Activated CD4-positive, alpha-beta T cell treated with anti-CD3 and anti-CD28 coated beads, Interleukin-10, Interleukin-2, amounts not matched to agents 100 ng/mL and 50 ng/mL, durations not matched to agents 16 hours and 8 hours (primary cell): Measurements from ENCODE around the gene EPHA4.

Experiments
- DNase-seq: peaks from one replicate; pipeline ENCODE4 v3.0.0-alpha.2; 2020

Gene EPHA4

DNA sequence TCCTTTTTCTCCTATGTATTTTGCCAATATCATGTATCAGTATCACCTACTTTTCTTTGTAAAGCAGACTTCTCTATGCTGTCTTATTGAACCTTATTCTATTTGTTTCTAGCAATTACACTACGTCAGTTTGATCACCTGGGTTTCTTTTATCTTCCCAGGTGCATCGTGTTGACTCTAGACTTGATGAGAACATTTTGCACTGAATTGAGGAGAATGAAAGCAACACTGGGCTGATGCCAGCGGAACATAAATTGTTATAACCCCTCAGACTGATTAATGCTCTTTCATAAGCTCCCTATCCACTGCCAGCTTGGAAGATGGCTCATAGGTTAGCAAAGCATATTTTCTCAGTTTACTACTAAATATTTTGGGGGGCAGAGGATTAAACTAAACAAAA is 140.6 kb downstream of the EPHA4 start:
- DNase-seq = no peak

DNA sequence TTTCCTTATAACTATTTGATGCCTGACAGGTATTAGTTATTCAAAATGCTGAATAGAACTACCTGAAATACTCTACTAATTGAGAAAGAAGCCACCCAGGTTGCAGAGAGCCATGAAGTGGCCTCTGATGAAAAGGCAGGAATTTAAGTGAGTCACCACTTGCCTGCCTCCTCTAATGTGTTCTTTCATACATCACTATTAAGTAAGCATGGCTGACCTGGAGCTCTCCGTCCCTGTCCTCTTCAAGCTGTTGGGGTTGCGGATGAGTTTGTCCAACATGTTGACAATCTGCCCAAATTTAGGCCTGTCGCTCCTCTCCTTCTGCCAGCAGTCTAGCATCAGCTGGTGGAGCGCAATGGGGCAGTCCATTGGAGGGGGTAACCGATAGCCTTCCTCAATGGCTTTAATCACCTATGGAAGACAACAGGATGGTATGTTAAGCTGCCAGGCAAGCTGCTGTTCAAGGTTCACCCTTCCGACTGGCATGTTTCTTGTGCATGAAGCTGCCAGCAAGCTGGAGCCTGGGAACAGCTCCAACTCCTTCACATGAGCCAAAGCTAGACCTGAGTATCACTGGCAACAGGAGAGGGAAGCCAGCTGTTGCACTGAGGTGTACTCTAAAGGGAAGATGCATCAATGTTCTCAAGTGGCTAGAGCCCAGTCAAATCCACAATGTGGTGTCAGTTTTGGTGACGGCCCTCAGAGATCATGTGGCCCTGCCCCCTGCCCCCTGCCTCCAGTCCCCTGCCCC is 142.2 kb downstream of the EPHA4 start:
- no peak for DNase-seq

DNA sequence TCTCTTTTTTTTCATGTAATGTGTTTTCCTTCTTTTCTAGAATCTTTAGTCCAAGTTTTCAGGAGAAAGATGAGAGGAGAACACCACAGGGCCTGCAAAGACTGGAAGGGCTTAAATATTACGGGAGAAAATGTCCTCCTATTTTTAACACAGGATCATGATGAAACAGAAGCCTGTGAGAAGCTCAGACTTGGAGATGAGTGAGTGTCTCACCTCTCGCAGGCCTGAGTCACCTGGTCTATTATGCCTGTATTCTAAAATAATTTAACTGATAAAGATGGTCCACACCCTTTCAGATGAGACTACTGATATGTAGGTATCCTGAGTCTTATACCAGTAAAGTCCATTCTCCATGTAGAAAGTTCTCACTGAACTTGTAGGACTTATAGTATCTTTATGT is 143.2 kb downstream of the EPHA4 start:
- DNase-seq = no peak

DNA sequence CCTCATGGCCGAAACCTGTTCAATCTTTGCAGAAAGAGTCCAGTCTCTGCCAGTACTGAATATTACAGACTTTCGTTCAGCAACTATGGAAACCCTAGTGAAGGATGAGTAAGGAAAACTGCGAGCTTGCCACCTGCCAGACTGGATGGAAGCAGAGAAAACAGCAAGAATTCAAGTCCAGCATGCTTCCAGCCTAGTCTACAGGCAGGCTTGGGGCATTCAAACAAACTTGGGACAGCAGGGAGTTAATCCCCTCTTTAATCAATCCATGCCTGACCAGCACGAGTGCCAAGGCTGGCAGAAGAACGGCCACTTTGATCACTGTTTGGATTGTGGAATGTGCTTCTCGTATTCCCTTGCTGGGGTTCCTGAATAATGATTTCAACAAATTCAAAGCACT is 145.2 kb downstream of the EPHA4 start:
- no peak for DNase-seq

DNA sequence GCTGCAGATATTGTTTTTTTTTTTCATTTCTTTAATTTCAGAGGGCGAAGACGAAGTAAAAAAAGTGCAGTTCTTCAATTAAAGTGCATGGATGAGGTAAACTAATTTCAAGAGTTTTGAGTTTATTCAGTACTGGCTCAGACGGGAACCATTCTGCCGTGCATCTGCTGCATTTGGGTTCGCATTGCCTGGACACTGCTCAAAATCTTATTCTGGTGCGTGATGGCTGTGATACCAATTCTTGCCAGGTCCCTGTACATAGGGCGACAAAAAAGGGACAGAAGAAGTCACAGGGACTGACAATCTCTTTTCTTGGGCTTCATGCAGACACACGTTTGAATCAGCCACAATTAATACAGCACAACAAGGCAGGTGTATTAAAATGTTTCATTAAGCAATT is 146.2 kb downstream of the EPHA4 start:
- no peak for DNase-seq

DNA sequence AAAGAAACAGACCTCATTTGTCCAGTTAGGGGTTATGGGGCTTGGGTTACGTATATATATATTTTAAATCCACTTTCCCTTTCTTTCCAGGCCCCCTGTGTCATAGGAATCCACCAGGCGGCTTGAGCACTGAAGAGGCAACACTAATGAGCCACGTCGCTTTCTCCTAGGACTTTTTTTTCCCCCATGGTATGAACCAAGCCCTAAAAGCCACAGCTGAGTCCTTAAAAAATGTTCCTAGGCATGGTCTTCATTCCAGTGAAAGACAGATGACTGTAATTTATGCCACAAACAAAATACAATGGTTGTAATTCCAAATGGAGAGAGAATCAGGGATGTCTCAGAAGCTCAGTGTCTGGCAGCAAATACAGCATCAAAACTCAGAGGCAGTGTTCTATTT is 146.8 kb downstream of the EPHA4 start:
- no peak for DNase-seq

DNA sequence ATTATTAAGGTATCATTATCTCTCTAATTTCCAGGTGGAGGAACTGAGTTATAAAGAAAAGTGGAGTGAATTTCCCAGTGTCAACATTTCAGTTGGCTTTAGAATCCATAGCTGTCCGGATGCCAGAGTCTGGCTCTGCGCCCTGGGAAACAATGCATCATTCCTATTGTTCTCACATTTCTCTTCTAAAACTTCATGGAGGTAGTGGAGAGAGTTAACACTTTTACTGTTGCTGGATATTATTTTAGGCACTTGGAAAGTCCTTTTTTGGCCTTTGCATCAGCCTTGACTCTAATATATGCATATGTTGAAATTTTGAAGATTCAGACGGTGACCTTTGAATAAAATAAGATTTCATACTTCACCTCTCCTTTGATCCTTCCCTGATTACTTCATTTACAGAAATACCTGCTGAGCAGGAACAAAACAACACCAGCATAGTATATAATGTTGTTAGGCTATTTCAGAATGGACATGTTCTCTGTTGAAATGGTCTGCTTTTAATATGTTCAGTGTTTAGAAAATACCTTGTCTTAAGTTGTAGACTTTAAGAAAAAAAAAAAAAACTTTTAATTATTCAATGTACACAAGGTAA is 148.8 kb downstream of the EPHA4 start:
- DNase-seq = no peak

DNA sequence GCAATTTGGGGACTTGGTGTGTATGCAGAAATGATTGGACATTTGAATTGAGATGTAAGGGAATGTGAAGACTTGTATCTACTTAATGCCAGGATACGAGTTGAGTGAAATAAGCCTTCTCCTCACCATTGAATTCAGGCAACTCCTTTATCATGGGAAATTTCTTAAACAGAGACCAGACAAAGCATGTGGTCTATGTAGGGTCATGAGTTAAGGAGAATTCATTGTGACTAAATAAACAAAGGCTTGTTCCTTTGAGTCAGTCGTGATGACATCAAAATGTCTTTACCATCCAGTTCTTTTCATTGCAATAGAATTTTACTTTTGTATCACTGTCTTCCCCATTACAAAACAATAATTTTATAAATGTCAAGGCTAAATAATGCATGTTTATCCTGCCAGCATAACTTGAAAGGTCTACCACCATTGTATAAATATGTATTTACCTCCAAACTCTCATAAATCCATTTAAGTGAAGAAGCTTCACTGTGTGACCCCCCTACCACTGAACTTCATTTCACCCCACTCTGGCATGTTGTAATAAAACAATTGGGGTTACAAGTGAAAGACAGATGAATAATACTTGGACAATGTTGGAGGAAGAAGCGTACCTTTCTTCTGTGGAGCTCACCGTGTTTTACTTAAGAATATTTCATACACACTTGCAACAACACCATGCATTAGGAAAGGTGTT is 149.4 kb downstream of the EPHA4 start:
- DNase-seq = no peak

DNA sequence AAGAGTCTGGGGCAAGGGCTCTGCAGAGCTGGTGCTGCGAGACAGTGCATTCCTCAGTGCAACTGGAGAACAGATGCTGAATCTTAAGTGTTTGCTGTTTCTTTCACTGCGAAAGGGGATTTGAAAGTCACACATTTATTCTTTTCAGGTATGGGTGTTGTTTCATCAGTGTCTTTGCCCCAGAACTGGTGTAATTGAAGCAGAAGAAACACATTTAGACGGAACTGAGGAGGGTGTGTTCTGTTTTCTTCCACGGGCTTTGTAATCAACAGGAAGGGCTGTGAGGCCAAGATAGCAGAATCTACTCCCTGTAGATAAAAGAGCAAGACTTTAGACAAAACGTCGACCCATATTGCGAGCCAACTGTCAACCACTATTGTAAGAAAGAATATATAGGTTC is 151.9 kb downstream of the EPHA4 start:
- DNase-seq = no peak

DNA sequence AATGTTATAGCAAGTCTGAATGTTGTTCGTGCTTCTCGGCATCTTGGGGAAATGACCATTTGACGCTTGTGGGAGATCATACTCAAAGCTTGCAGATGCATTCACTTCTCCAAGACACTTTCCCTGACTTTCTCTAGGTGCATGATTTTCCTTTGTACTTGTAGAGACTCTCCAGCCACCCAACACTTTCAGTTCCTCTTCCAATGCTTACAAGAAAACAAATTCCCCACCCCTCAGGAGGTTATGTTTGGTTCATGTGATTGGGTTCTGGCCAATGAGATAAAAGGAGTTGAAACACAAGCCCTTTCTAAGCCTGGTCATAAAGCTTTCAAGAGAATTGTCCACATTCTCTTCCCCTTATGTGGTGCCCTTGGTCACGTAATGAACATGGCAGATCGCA is 156.3 kb downstream of the EPHA4 start:
- DNase-seq = no peak

DNA sequence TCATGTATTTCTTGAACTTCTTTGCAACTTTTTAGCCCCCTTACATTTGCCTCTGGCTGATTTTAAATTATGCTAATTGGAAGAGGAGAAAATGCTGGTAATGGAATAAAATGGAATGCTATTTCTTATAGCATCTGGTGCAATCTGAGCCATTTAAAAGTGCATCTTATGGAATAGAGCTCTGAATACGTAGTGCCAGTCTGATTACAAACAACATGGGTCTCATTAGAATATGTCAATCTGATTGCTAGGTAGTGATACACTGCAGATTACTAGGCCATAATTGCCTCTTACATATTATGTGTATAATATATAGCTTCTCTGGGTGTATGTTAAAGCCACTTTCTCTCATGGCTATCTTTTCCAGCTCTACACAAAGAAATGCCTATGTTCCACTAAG is 159.1 kb downstream of the EPHA4 start:
- no peak for DNase-seq

DNA sequence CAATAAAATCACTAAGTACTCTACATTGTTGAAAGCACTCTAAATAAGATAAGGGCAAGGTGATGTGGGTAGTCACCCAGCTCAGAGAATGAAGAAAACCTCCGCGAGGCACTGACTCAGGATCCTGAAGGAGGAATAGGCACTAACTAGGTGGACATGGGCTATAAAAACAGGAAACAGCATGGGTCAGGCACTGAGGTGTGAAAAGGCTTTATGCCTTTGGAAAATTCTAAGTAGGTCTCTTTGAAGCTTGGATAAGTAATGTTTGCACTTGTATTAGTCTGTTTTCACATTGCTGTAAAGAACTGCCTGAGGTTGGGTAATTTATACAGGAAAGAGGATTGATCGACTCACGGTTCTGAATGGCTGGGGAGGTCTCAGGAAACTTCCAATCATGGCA is 161.6 kb downstream of the EPHA4 start:
- DNase-seq = no peak

DNA sequence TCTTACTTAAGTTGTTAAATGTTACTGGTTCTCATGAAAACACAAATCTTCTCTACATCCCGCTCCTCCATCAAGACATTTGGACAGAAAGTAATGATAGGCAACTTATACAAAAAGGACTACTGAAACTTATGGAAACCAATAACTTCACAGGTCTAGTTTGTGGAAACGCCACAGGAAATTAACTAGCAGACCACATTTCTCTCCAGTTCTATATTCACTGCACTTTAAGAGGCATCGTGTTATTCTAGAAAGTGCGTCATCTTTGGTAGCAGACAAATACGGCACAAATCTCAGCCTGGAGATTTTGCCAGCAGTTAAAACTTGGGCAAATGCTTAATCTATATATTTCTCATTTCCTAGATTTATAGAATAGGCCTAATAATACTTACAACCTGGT is 164.3 kb downstream of the EPHA4 start:
- DNase-seq = no peak

DNA sequence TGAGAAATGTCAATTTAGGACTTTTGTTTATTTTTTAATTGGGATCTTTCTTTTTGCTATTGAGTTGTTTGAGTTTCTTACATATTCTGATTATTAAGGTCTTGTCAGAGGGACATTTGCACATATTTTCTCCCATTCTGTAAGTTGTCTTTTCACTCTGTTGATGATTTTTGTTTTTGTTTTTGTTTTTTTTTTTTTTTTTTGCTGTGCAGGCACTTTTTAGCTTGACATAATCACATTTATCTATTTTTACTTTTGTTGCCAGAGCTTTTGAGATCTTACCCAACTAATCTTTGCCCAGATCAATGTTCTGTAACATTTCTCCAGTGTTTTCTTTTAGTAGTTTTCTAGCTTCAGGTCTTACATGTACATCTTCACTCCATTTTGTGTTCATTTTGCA is 166.6 kb downstream of the EPHA4 start:
- no peak for DNase-seq

DNA sequence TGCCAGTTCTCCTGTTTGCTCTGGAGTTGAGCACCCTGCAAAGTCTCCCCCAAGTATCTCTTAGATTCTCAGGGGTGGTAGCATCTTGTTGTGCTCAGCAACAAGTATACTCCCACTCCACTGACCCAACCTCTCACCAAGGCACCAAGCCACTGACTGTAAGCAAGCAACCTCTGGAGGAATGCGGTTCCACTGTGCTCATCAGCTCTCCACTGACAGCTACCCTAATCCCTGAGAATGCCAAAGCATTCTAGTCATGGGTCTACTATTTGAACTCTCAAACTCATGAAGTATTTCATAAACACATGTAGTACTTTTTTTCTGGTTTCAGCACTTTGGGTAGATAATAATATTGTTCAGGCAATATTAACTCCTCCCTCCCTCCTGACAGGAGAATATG is 170.0 kb downstream of the EPHA4 start:
- no peak for DNase-seq

DNA sequence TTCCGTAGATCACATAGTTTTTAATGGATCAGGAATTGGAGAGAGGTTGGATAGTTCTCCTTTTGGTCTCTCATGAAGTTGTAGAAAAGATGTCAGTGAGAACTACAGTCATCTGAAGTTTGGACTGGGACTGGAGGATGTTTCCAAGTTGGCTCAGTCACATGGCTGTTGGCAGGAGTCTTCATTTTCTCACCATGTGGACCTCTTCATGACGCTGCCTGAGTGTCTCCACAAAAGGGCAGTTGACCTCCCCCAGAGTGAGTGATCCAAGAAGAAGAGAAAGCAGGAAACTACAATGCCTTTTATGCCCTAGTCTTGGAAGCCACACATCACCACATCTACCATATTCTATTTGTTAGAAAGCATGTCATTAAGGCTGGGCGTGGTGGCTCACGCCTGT is 171.7 kb downstream of the EPHA4 start:
- no peak for DNase-seq

DNA sequence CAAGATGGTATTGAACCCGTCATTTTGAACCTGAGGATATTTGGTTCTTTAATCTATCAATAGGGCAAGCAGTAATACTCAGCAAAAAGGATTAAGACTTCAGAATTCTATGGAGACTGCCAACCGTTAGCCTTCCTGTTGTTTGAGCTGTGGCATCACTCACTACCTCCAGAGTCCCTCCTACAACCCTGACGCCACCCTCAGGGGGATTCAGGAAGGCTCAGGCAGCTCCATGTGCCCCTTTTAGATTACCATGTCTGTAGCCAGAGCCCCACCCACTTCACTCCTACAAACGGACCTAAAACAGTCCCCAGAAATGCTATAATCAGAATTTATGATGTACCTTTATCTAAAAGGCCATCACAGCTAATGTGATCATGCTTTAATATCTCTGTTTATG is 172.9 kb downstream of the EPHA4 start:
- DNase-seq = no peak

DNA sequence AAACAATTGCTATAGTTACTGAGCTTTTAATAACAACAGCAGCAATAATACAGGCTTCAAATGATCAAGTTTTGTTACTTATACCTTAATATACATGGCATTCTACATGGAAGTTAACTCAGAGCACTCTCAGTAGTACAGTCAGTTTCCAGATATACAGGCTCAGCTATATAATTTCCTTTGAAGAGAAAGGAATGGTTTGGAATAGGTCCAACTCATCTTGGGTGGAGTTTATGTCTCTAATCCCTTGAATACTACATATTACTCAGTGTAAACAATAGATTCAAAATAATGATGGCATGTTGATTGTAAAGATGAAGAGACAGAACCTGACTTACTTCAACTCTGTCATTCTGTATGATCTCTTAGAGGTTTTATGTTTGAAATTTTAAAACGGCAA is 174.9 kb downstream of the EPHA4 start:
- no peak for DNase-seq

DNA sequence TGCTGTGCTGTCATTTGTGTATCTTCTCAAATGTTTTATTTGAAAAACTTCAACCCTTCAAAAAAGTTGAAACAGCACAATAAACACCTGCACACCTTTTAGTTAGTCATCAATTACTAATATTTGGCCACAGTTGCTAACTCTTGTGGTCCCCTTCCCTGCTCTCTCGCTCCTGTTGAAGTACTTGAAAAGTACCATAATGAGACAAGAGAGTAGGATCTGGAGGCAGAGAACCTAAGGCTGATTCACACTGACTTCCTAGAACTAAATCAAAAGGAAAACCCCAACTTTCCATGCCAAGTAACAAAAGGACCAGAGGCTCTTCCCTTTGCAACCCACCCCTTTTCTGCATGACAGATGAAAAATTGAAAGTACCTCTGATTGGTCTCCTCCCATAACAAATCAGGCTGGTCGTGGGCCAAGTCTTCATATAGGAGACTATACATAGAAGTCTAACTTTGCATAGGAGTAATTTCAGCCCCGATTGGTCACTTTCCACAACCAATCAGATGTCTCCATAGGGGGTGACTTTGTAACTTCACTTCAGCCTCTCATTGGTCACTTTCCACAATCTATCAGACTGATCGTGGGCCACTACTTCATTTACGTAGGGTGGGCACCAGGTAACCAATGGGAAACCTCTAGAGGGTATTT is 179.7 kb downstream of the EPHA4 start:
- DNase-seq = no peak

DNA sequence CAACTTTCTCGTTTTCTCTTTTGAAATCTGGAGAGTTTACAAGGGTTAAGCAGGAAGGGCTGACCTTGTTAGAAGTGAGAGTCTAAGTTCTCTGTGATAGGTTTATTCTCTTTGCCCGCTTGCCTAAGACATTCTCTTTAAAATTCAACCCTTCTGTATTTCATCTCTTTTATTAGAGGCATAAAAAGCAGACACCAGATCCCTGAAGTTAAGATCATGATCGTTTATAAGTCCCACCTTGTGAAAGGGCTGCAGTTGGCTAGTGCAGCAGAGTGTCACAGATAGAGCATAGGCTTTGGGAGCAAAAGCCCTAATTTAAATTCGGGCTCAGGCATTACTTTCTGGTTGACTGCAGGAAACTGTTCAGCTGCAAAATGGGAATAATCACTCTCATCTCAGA is 181.2 kb downstream of the EPHA4 start:
- no peak for DNase-seq

DNA sequence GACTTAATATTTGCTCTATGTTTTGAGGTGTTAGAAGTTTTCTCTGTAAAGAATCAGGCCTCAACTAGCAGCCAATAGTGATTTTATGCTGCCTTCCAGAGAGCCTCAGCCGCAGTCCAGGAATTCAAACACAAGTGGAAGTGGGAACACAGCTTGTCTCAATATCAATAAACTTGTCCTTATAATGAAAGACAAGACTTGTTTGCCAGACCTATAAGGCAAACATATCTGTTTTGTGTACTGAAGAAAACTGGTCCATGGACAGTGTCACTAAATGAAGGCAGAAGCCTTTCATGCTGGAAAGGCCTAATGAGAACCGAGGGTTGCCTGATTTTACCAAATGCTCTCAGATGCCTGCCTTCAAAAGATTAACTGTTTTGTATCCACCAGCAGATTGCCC is 182.2 kb downstream of the EPHA4 start:
- DNase-seq = no peak

DNA sequence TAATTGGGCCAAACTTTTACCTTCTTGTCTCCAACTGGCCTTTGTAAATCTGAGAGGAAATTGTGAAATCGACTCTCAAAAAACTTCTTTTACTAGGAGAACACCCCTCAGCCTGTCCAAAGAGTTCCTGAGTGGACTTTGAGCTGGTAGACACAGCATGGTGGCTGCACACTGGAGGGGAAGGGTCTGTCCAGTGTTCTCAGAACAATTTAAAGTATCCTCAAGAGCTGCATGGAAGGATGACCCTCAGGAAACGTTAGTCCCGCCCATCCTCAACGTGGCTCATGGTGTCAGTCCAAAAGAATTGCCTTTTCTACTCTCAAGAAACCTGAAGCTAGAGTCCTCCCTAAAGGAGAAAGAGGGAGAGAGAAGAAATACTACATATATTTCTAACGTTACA is 182.7 kb downstream of the EPHA4 start:
- no peak for DNase-seq

DNA sequence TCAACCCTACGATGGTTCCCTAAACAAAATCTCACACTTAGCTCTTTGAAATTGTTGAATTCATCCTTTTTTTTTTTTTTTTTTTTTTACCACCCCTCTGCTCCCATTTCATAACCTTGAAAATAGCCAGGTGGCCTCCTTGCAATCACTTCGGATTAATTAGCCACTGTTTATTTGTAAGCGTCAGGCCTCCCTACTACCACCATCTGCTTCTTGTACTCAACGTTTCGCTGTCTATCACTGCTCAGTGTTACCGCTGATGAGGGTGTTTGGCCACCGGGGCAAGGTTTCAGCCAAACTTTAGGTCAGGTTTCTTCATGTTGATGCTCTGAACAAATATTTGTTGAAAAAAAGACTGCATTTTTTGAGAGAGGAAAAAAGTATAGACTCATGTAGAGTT is 183.2 kb downstream of the EPHA4 start:
- no peak for DNase-seq

DNA sequence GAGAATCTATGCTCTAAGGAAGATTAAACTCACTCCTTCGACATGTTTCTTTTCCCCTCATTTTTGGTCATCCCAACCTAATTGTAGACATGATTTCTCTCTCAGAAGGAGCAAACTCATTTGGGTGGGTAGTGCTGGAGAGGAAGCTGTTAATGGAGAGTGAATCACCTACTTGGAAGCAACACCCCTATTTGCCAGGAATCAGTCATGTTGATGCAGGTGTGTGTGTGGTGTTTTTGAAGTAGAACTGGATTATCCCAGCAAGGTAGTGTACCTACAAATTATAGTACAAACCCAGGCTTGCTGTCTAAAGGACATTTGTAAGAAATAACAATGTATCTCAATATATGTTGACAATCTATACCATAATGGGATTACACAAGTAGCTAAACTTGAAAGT is 186.4 kb downstream of the EPHA4 start:
- no peak for DNase-seq
